Prostate gland (tissue), 2 donors: ENCODE data around the gene C1orf105. TPM values are rescaled to one million over a fixed set of nuclear protein-coding genes. Genes with fewer than 3 reads are reported as not detected.

Experiments used
- DNase-seq: peaks from one replicate; pipeline ENCODE4 v3.0.0-alpha.2; 2019; ENCODE audit warnings: low spot score
- H3K27ac ChIP-seq, 2 donors: fragments of 200-600 bp; sonication (generic); 2 replicates each; pipeline ENCODE4 v1.5.1; 2017 to 2019
- H3K27me3 ChIP-seq: fragments of 200-600 bp; sonication (generic); replicated peaks from 2 replicates; pipeline ENCODE4 v1.5.1; 2019; ENCODE audit not compliant: insufficient read depth
- H3K36me3 ChIP-seq, 2 donors: fragments of 200-600 bp; sonication (generic); 1 replicate in 1 of 2; 2 replicates in 1 of 2; pipeline versions ENCODE4 v1.5.1 to v1.8.1; 2017 to 2019
- H3K4me1 ChIP-seq: fragments of 200-600 bp; sonication (generic); replicated peaks from 2 replicates; pipeline ENCODE4 v1.5.1; 2019
- H3K4me3 ChIP-seq, 2 donors: fragments of 200-600 bp; sonication (generic); 2 replicates each; pipeline ENCODE4 v1.5.1; 2017 to 2019
- H3K9me3 ChIP-seq: fragments of 200-600 bp; sonication (generic); 2 replicates; pipeline ENCODE4 v1.5.1; 2017
- CTCF ChIP-seq, 4 experiments: fragments of 200-600 bp in 2 of 4; fragments of 450-650 bp in 2 of 4; sonication (generic) in 2 of 4; IDR thresholded peaks; 1 replicate in 3 of 4; 2 replicates in 1 of 4; pipeline ENCODE4 v1.5.1; 2016 to 2019; ENCODE audit warnings: antibody characterized with exemption in 4 of 4, mild to moderate bottlenecking in 2 of 4, moderate library complexity in 2 of 4
- POLR2A ChIP-seq: fragments of 450-650 bp; IDR thresholded peaks from one replicate; pipeline ENCODE4 v1.6.1; 2016; ENCODE audit warnings: antibody characterized with exemption, mild to moderate bottlenecking
- POLR2AphosphoS5 ChIP-seq: sonication (generic); formaldehyde crosslinking; IDR thresholded peaks from one replicate; pipeline ENCODE4 v1.6.1; 2017; ENCODE audit warnings: antibody characterized with exemption
- WGBS: methylation state at CpG from one replicate; pipeline ENCODE4 v1.1.5; 2018; 5-methylcytosine and 5-hydroxymethylcytosine counted together
- intact Hi-C: fragments of 100-400 bp; cut with DNase I; formaldehyde crosslinking; loops from one replicate; pipeline ENCODE4 v1.14.2; 2022
- total RNA-seq, 2 donors: library from RNA; depleted of rRNA; stranded (reverse); fragments of >200 nt; gene quantifications; one replicate each; pipeline ENCODE4 v1.1.0, GENCODE V29; 2016

C1orf105 gene
- total RNA-seq, 2 donors from 2014 or later, result 0.36 to 1.4 TPM

DNA sequence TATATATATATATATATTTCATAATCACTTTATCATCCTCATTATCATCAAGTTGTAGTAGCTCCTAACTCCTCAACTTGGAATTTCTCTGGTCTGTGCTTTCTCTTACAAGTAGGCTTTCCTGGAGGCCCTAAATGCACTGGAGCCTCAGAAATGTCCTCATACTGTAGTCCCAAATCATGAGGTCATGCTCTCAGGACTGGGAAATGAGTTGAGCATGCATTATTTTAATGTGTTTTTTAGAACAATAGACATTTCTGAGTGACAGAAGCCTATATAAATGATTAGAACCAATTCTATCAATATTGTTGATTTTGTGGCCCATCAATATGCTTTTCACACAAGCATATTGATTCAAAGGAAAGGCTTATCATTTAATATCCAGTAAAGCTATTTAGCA, 42.9 kb upstream of the C1orf105 start:
- no peak overlapping the region for H3K27ac ChIP-seq
- no peak overlapping the region for H3K4me3 ChIP-seq
- no peaks in the 10 kb centered on the region for H3K9me3 ChIP-seq
- no peak for DNase-seq
- no peak for TF ChIP-seq POLR2A
- TF ChIP-seq POLR2AphosphoS5, result no peak
- TF ChIP-seq CTCF (IDR thresholded peaks at IDR 0.05), result no peak
- no peaks in the 10 kb centered on the region for H3K4me1 ChIP-seq
- no peaks in the 10 kb centered on the region for H3K27me3 ChIP-seq
- H3K36me3 ChIP-seq, result no peaks in the 10 kb centered on the region
- intact Hi-C loops, result no loop called here

DNA sequence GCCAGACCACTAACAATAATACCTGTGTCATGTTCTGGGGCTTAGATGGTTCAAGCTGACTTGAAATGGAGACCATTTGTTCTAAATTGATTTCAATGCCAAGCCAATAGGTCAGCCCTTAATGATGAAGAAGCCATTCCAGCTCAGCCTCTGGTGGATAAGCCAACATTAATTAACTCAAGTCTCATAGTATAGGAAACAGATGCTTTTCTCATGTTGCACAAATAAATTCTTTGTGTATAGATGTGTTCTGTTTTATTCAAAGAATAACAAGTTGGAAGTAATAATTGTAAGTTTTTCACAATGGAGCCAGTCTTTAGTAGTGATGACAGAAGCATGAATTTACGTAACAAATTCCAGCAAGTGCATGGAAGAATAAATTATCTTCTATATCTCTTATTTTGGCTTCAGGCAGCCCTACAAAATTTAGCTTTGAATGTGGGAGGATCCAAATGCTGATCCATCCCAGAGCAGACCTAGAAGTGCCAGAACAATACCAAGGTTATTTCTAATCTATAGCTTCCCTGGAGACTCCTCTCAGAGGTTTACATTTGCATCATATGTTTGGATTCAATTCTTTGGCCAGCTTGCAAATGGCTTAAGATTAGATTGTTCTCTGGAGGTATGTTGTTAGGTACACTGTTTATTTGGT, 42.2 kb upstream of the C1orf105 start:
- Histone ChIP-seq H3K4me1 (no peaks in the 10 kb centered on the region), H3K4me3 (no peak overlapping the region), H3K27ac (no peak overlapping the region), H3K9me3 (no peaks in the 10 kb centered on the region), H3K27me3 (no peaks in the 10 kb centered on the region), H3K36me3 (no peaks in the 10 kb centered on the region)
- no peak for DNase-seq
- WGBS, result 97% methylated on average over 1 of the region's 1 CpG
- TF ChIP-seq CTCF (IDR thresholded peaks at IDR 0.05) (no peak), POLR2A (no peak), POLR2AphosphoS5 (no peak)
- intact Hi-C loops, result no loop called here

DNA sequence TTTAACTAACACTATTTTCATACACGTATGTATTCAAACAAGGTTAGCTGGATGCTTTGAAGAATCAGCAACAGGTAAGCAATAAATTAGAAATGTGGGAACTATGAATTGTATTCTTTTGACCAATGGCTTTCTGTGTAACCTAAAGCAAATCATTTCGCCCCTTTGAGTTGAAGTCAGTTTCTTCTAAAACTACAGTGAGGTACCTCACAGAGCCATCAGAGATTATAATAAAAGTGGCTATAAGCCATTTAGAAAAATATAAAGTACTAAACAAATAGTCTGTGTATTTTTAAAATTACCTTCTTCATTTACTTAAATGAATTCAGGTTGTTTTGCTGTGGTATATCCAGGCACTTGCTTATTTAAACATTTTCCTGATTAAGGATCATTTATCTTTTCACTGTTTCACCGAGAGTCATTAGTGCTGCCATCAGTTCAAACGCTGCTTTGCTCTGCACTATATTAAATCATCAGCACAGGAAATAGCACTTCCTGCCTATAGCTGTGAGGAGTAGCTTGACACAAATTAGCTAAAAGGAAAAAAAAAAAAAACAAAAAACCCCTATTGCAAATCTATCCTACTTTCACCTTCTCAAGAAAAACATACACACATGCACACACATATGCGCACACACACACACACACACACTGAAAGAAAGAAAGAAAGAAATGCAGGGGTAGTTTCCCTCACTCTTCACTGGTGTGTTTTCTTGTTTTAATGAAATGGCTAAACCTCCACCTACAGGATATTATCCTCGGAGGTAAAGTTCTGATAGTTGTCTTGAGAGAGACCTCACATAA, 39.8 kb upstream of the C1orf105 start:
- TF ChIP-seq POLR2AphosphoS5 (no peak), POLR2A (no peak), CTCF (IDR thresholded peaks at IDR 0.05) (no peak)
- no peaks in the 10 kb centered on the region for H3K4me1 ChIP-seq
- H3K27me3 ChIP-seq, result no peaks in the 10 kb centered on the region
- intact Hi-C loops, result no loop called here
- WGBS, result 62% methylated on average over 6 of the region's 6 CpGs
- H3K27ac ChIP-seq, result no peak overlapping the region
- no peaks in the 10 kb centered on the region for H3K36me3 ChIP-seq
- no peaks in the 10 kb centered on the region for H3K9me3 ChIP-seq
- no peak overlapping the region for H3K4me3 ChIP-seq
- no peak for DNase-seq

DNA sequence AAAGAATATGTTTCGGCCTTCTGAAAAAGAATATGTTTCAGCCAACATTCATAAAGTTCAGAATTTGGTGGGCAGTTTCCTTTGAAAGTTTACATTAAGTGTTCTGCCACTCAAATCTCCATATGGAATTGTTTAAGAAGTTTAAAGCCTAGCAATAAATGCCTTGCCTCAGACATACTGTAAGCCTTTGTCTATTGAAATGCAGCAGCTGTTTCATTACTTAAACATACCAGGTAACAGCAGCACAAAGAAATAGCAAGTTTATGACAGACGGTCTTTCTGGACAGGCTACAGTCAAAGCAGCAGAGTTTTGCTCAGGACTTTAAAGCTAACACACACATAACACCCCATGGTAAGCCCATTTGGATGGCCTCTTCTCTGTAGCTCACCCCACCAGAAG, 38.5 kb upstream of the C1orf105 start:
- Histone ChIP-seq H3K27me3 (no peaks in the 10 kb centered on the region), H3K9me3 (no peaks in the 10 kb centered on the region), H3K36me3 (no peaks in the 10 kb centered on the region), H3K27ac (no peak overlapping the region), H3K4me1 (no peaks in the 10 kb centered on the region), H3K4me3 (no peak overlapping the region)
- TF ChIP-seq POLR2AphosphoS5 (no peak), CTCF (IDR thresholded peaks at IDR 0.05) (no peak), POLR2A (no peak)
- WGBS, result 53% methylated on average over 2 of the region's 2 CpGs
- no peak for DNase-seq
- intact Hi-C loops, result no loop called here

DNA sequence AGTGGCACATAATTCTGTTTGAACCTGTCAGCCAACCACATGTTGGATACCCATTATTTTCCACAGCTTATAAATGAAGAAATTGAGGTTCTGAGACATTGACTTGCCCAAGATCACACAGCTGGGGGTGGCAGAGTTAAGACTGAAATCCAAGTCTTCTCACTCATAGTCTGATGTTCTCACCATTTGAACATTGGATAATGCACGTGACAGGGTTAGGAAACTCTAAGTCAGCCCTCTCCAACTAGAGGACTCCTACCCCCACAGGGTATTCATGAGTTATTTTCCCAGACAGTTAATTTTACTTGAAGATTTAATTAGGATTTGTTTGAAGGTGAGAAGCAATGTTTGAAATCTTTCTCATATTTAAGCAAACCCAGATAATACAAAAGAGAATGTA, 38.1 kb upstream of the C1orf105 start:
- Histone ChIP-seq H3K4me3 (no peak overlapping the region), H3K9me3 (no peaks in the 10 kb centered on the region), H3K27me3 (no peaks in the 10 kb centered on the region), H3K4me1 (no peaks in the 10 kb centered on the region), H3K27ac (no peak overlapping the region), H3K36me3 (no peaks in the 10 kb centered on the region)
- 70% methylated on average over 1 of the region's 1 CpG for WGBS
- no peak for TF ChIP-seq POLR2AphosphoS5
- TF ChIP-seq CTCF (IDR thresholded peaks at IDR 0.05), result no peak
- no peak for TF ChIP-seq POLR2A
- DNase-seq, result no peak
- intact Hi-C loops, result no loop called here
